BJ (cell line): ENCODE data around the gene OSTM1. TPM values are rescaled to one million over a fixed set of nuclear protein-coding genes. Genes with fewer than 3 reads are reported as not detected.

Experiments used
- CTCF ChIA-PET: fragments of 350-600 bp; formaldehyde crosslinking; extraction: SDS; loops from one replicate; lab custom pipeline; 2021; ENCODE audit warnings: antibody characterized with exemption, inconsistent platforms; lab: Yijun Ruan, JAX
- POLR2A ChIA-PET: fragments of 300-600 bp; sonication (Branson Sonifier 250); formaldehyde crosslinking; extraction: SDS; loops from one replicate; lab custom pipeline; 2021; ENCODE audit warnings: antibody characterized with exemption; lab: Charles Lee
- DNase-seq: peaks from one replicate; pipeline ENCODE4 v3.0.0-alpha.2; 2011; ENCODE audit warnings: low read depth
- H3K27me3 ChIP-seq: 2 replicates; pipeline ENCODE4 v1.6.0; 2011; ENCODE audit warnings: low read length; ENCODE audit not compliant: control insufficient read depth, insufficient read depth
- H3K36me3 ChIP-seq: 2 replicates; pipeline ENCODE4 v1.5.1; 2011; ENCODE audit warnings: low read length; ENCODE audit not compliant: control insufficient read depth, insufficient read depth
- H3K4me3 ChIP-seq: 2 replicates; pipeline ENCODE4 v1.5.1; 2011; ENCODE audit warnings: low read depth, mild to moderate bottlenecking, control low read depth, low read length
- polyA minus RNA-seq: library from RNA; depleted of rRNA, polyadenylated mRNA; stranded (reverse); fragments of >200 nt; gene quantifications from 2 replicates; pipeline ENCODE4 v1.2.3, GENCODE V29; 2011; rRNA and poly(A)+ RNA removed
- polyA plus RNA-seq: library from polyadenylated mRNA; depleted of rRNA; stranded (reverse); fragments of >200 nt; gene quantifications from 2 replicates; pipeline ENCODE4 v1.2.3, GENCODE V29; 2011; rRNA removed
- TF ChIP-seq, protein P1 (sequence below): IDR thresholded peaks from 2 replicates; pipeline ENCODE4 v1.5.1; 2011; ENCODE audit warnings: low read depth, mild to moderate bottlenecking, control low read depth, inconsistent platforms, low read length, moderate library complexity; ENCODE audit not compliant: insufficient read depth

Gene OSTM1, protein sequence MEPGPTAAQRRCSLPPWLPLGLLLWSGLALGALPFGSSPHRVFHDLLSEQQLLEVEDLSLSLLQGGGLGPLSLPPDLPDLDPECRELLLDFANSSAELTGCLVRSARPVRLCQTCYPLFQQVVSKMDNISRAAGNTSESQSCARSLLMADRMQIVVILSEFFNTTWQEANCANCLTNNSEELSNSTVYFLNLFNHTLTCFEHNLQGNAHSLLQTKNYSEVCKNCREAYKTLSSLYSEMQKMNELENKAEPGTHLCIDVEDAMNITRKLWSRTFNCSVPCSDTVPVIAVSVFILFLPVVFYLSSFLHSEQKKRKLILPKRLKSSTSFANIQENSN
- polyA plus RNA-seq (20.1 and 33.6 TPM in 2 replicates), polyA minus RNA-seq (14.5 and 23.0 TPM in 2 replicates)

DNA sequence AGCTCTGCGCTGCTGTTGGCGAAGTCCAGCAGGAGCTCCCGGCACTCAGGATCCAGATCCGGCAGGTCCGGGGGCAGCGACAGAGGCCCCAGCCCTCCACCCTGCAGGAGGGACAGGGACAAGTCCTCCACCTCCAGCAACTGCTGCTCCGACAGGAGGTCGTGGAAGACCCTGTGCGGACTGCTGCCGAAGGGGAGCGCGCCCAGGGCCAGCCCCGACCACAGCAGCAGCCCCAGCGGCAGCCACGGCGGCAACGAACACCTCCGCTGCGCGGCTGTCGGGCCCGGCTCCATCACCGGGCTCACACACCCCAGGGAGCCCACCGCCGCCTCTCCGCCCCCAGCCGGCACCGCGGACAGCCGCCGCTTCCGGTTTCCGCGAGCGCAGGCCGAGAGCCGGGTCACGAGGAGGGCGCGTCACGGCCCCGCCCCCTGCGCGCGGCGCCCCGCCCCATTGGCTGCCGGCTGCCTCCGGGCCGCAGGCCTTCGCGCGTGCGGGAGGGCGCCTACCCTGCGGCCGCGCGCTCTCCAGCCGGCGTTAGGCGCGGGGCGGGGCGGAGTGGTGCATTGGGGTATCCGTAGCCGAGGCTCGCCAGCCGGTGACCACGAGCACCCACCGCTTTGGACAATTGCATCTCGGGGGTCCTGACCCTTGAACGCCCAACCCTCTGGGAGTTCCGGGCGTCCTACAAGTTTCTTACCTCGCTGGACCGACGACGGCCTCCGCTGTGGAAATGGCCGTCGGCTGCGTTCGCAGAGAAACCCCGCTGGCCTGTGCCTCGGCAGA lies at the start of gene OSTM1:
Gene OSTM1, minus strand, starts transcription at position 383 of the 786 bp plus-strand sequence. Its CDS starts 90 bp downstream, at position 293.
- H3K36me3 ChIP-seq = no peaks in the 10 kb centered on the region
- CTCF ChIA-PET = no interaction called here
- peak; percentile 20 for DNase-seq
- H3K4me3 ChIP-seq = peak within 1 kb of the TSS; percentile 99
- H3K27me3 ChIP-seq = no peaks in the 10 kb centered on the region; the same call in 1 of the 2 replicates
- TF ChIP-seq, protein P1, sequence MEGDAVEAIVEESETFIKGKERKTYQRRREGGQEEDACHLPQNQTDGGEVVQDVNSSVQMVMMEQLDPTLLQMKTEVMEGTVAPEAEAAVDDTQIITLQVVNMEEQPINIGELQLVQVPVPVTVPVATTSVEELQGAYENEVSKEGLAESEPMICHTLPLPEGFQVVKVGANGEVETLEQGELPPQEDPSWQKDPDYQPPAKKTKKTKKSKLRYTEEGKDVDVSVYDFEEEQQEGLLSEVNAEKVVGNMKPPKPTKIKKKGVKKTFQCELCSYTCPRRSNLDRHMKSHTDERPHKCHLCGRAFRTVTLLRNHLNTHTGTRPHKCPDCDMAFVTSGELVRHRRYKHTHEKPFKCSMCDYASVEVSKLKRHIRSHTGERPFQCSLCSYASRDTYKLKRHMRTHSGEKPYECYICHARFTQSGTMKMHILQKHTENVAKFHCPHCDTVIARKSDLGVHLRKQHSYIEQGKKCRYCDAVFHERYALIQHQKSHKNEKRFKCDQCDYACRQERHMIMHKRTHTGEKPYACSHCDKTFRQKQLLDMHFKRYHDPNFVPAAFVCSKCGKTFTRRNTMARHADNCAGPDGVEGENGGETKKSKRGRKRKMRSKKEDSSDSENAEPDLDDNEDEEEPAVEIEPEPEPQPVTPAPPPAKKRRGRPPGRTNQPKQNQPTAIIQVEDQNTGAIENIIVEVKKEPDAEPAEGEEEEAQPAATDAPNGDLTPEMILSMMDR = no peak
- POLR2A ChIA-PET = no interaction called here

DNA sequence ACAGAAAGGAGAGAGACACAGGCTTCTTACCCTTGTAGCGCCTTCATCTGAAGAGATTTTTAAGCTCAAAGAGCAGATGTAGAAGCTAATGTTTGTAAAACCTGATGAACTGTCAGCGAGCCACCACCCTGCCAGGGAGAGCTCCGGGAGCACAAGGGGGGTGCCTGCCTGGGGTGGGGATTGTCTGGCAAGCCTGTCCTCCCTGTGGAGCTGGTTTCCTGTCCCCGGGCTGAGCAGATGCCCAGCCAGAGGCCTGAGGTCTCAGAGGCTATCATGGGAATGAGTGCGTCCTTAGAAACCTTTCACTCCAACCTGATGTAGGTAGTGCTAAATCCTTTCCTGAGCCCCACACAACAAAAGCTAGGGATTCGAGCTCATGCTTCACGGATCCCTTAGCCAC lies 49.4 kb upstream of the OSTM1 start:
- no peak for DNase-seq
- CTCF ChIA-PET = interaction anchor here (0.7 kb wide), 1 partner anchor 368 kb away, joined by 3 read pairs; no protein-coding TSS in a partner anchor
- Histone ChIP-seq H3K27me3 (peaks cover 49% of the 10 kb centered on the region), H3K4me3 (no peak overlapping the region), H3K36me3 (no peaks in the 10 kb centered on the region)
- POLR2A ChIA-PET = no interaction called here
- TF ChIP-seq, protein P1 = no peak

- CTCF ChIA-PET = no interaction called here
- TF ChIP-seq, protein P1 = no peak
- DNase-seq = no peak
- POLR2A ChIA-PET = no interaction called here
- H3K4me3 ChIP-seq = no peak overlapping the region
- no peaks in the 10 kb centered on the region for H3K36me3 ChIP-seq
- peaks cover 51% of the 10 kb centered on the region for H3K27me3 ChIP-seq
Observed at GRCh38 chr6:108123481-108123929, 49.0 kb upstream of the OSTM1 start.

DNA sequence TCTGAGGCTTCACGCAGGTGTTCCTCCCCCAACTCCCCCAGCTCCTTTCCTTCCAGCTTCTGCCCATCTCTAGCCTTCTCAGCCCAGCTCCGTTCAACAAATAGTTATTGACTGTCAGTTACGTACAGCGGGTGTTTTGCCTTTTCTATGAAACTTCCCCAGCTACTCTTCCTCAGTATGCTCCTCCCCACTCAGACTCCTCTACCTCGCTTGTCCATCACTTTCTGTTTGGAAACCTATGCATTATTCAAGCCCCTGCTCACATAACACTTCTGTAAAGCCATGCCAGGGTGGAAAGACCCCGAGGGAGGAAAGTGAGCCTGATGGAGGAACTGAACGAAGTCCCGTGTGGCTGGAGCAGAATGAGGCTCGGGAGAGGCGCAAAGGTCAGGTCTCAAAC lies 47.1 kb upstream of the OSTM1 start:
- ChIA-PET POLR2A (no interaction called here), CTCF (interaction anchor here (0.8 to 1.0 kb wide), 3 partner anchors 13 to 406 kb away, joined by 3 to 4 read pairs (median 4); no protein-coding TSS in a partner anchor)
- peaks cover 61% of the 10 kb centered on the region for H3K27me3 ChIP-seq

More for the DNA sequence above, 47.1 kb upstream of the OSTM1 start:
- no peaks in the 10 kb centered on the region for H3K36me3 ChIP-seq
- H3K4me3 ChIP-seq = no peak overlapping the region
- TF ChIP-seq, protein P1 = no peak
- DNase-seq = no peak
